Measurements from ENCODE around the gene C8G. TPM values are rescaled to one million over a fixed set of nuclear protein-coding genes. Genes with fewer than 3 reads are reported as not detected.

C8G gene
- total RNA-seq, 1 donor from 2014 or later: 2.8 TPM

DNA sequence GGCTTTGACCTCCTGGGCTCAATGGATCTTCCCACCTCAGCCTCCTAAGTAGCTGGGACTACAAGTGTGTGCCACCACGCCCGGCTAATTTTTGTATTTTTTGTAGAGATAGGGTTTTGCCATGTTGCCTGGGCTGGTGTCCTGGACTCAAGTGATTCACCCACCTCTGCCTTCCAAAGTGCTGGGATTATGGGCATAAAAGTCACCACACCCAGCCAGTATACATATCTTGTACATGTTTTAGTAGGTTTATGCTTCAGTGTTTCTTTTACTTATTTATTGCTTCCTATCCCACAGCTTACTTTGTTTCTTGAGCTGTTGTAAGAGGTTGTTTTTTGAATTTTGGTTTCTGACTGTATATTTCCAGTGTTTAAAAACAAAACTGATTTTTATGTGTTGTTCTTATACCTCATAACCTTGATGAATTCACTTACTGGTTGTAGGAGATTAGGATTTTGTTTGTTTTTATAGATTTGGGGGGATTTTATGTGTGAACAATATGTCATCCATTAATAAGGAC lies 13.4 kb upstream of the C8G start:
- TF ChIP-seq CTCF (IDR thresholded peaks at IDR 0.05; ENCODE audit: unreplicated experiment): no peak
- Mint-ChIP-seq H3K4me1 (ENCODE audit: low read depth) (no peaks in the 10 kb centered on the region), H3K27me3 (no peaks in the 10 kb centered on the region), H3K4me3 (ENCODE audit: low read depth) (no peak overlapping the region), H3K36me3 (ENCODE audit: insufficient read depth) (peaks cover 7% of the 10 kb centered on the region), H3K9me3 (ENCODE audit: low read depth) (no peaks in the 10 kb centered on the region), H3K27ac (no peak overlapping the region)
- no peak for DNase-seq (ENCODE audit: low spot score, unreplicated experiment)

DNA sequence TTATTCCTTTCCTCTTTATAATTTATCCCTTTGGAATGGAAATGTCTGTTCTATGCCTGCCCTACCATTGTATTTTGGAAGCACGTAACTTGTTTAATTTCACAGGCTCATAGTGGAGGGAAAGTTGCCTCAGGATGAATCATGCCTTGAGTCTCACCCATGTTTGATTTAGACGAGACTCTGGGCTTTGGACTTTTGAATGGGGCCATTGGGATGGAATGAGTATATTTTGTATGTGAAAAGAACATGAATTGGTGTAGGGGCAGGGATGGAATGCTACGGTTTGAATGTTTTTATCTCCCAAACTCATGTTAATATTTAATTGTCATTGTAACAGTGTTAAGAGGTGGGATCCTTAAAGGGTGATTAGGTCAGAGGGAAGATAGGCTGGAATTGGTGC lies 10.8 kb upstream of the C8G start:
- no peak overlapping the region for H3K4me3 Mint-ChIP-seq (ENCODE audit: low read depth)
- DNase-seq (ENCODE audit: low spot score, unreplicated experiment): no peak
- H3K36me3 Mint-ChIP-seq (ENCODE audit: insufficient read depth): peaks cover 9% of the 10 kb centered on the region
- no peaks in the 10 kb centered on the region for H3K9me3 Mint-ChIP-seq (ENCODE audit: low read depth)
- H3K4me1 Mint-ChIP-seq (ENCODE audit: low read depth): no peaks in the 10 kb centered on the region
- H3K27me3 Mint-ChIP-seq: no peaks in the 10 kb centered on the region
- H3K27ac Mint-ChIP-seq: no peak overlapping the region
- TF ChIP-seq CTCF (IDR thresholded peaks at IDR 0.05; ENCODE audit: unreplicated experiment): no peak

DNA sequence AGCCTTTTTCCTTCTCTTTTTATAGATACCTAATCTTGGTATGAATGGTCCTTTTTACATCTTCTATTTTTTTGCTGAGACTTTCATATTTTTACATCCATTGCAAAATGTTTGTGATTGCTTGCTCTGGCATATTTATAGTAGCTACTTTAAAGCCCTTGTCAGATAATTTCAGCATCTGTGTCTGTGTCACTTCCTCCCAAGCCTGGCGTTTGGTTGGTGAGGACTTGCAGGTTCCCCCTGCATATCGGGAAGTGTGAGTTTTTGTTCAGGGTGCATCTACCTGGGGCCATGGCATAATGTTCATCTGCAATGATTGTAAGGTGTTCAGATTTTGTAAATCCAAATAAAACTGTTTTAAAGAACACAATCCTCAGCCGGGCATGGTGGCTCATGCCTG lies 9.4 kb upstream of the C8G start:
- Mint-ChIP-seq H3K27me3 (no peaks in the 10 kb centered on the region), H3K27ac (no peak overlapping the region), H3K4me3 (ENCODE audit: low read depth) (no peak overlapping the region), H3K36me3 (ENCODE audit: insufficient read depth) (peaks cover 9% of the 10 kb centered on the region), H3K4me1 (ENCODE audit: low read depth) (no peaks in the 10 kb centered on the region), H3K9me3 (ENCODE audit: low read depth) (no peaks in the 10 kb centered on the region)
- no peak for DNase-seq (ENCODE audit: low spot score, unreplicated experiment)
- TF ChIP-seq CTCF (IDR thresholded peaks at IDR 0.05; ENCODE audit: unreplicated experiment): no peak

- no peak for TF ChIP-seq CTCF (IDR thresholded peaks at IDR 0.05; ENCODE audit: unreplicated experiment)
- H3K27ac Mint-ChIP-seq: no peak overlapping the region
- H3K36me3 Mint-ChIP-seq (ENCODE audit: insufficient read depth): peaks cover 8% of the 10 kb centered on the region
- no peaks in the 10 kb centered on the region for H3K9me3 Mint-ChIP-seq (ENCODE audit: low read depth)
- no peak overlapping the region for H3K4me3 Mint-ChIP-seq (ENCODE audit: low read depth)
- H3K4me1 Mint-ChIP-seq (ENCODE audit: low read depth): no peaks in the 10 kb centered on the region
- no peak for DNase-seq (ENCODE audit: low spot score, unreplicated experiment)
- no peaks in the 10 kb centered on the region for H3K27me3 Mint-ChIP-seq
Observed at GRCh38 chr9:136936645-136937170, 8.3 kb upstream of the C8G start.

DNA sequence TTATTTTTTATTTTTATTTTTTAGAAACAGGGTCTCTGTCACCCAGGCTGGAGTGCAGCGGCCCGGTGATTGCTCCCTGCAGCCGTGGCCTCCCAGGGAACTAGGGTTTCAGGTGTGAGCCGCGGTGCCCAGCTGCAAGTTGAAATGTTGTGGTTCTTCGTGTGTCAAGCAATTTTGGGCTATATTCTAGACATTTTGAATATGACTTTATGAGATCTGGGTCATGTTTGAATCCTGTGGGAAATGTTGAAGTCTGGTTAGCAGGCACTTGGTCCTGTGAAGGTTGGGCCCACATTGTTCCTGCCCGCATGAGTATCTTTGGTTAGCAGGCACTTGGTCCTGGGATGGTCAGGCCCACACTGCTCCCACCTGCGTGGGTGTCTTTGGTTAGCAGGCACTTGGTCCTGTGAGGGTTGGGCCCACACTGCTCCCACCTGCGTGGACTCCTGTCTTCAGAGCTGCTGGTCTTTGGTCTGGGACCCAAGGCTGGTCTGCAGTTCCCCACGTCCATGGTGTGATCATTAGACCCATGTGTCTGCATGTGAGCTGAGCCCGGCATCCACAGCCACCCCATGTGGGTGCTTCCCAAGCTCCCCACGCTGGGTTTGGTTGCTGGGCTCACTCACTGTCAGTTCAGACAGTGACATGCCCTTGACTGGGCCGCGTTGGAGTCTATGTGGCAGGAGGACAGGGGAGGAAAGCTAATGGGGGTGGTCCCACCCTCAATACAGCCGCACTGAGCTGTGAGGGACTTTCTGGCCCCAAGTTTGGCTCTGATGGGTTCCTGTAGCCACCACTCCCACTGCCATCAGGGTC lies 7.6 kb upstream of the C8G start:
- peaks cover 4% of the 10 kb centered on the region for H3K36me3 Mint-ChIP-seq (ENCODE audit: insufficient read depth)

More for the DNA sequence above, 7.6 kb upstream of the C8G start:
- H3K27me3 Mint-ChIP-seq: no peaks in the 10 kb centered on the region
- H3K4me3 Mint-ChIP-seq (ENCODE audit: low read depth): no peak overlapping the region
- TF ChIP-seq CTCF (IDR thresholded peaks at IDR 0.05; ENCODE audit: unreplicated experiment): no peak
- no peaks in the 10 kb centered on the region for H3K4me1 Mint-ChIP-seq (ENCODE audit: low read depth)
- no peak overlapping the region for H3K27ac Mint-ChIP-seq
- DNase-seq (ENCODE audit: low spot score, unreplicated experiment): no peak
- H3K9me3 Mint-ChIP-seq (ENCODE audit: low read depth): no peaks in the 10 kb centered on the region

All from progenitor cell of endocrine pancreas (in vitro differentiated cells).